Measurements from ENCODE around the gene ASB8. TPM values are rescaled to one million over a fixed set of nuclear protein-coding genes. Genes with fewer than 3 reads are reported as not detected.

Gene ASB8
- total and polyA plus RNA-seq, 9 of the 15 experiments (the other 6 are each of a cell fraction or from before 2014, with no cell fraction given) = 13.3 to 29.0 (median 19.6) TPM

DNA sequence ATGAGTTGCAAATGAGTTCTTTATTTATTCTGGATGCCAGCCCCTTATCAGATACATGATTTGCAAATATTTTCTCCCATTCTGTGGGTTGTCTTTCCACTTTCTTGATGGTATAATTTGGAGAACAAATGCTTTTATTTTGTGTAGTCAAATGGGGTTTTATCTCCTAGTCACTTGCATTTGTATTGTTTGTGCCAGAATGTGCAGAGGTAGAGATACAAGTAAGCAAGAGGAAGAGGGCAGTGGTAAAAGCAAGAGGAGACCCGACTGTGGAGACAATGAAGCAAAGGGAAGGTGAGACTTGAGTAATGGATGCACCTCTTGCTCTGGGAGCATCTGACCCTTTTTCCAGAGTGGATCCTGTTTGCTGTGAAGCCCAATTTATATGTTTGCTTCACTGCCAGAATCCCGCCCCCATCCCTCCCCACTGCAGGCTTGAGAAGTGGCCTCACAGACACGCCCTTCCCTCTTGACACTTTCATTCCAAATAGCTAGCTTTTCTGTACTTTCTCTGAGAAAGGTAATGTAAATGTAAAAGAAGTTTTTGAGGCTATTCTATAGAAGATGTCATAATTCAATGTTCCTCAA lies 38.9 kb downstream of the ASB8 start:
- Histone ChIP-seq H3K79me2 (ENCODE audit: control insufficient read depth, insufficient read depth, low read length) (peaks cover 21% of the 10 kb centered on the region; the same call in 2 of the 3 replicates), H3K4me3 (peak overlapping the region; percentile 57), H3K27ac (ENCODE audit: extremely low read depth, low read depth, low read length) (peak overlapping the region; percentile 42; the same call in 1 of the 3 replicates), H3K27me3 (ENCODE audit: control insufficient read depth in 2 of 2, insufficient read depth in 2 of 2, low read length in 2 of 2) (no peaks in the 10 kb centered on the region), H3K9me3 (replicated peaks; ENCODE audit: control insufficient read depth, insufficient read depth, low read depth, low read length) (no peaks in the 10 kb centered on the region), H2AFZ (ENCODE audit: low read depth, low read length) (peak overlapping the region; percentile 90), H3K9me1 (ENCODE audit: control insufficient read depth, insufficient read depth, low read length) (no peaks in the 10 kb centered on the region), H3K4me1 (replicated peaks in 1 of 2; ENCODE audit: control insufficient read depth in 2 of 2, insufficient read depth in 2 of 2, low read length in 2 of 2) (peaks cover 7 to 26% of the 10 kb centered on the region in 2 experiments; a peak in 4 of 5 replicates), H3K9ac (ENCODE audit: insufficient read depth in 1 of 2, low read depth in 2 of 2, low read length in 2 of 2) (peak overlapping the region; percentile 12 to 53; a peak in 1 of 4 replicates), H4K20me1 (replicated peaks; ENCODE audit: control insufficient read depth, insufficient read depth, low read length) (no peaks in the 10 kb centered on the region), H3K4me2 (ENCODE audit: insufficient read depth, low read length) (peak overlapping the region; percentile 94), H3K36me3 (ENCODE audit: control insufficient read depth, insufficient read depth, low read length) (peaks cover 8% of the 10 kb centered on the region; the same call in 2 of the 3 replicates)
- no TSS peak for BruUV-seq (replicated peaks)
- ChIA-PET POLR2A (interaction anchor here (0.6 to 2.6 kb wide), 9 partner anchors 8 to 171 kb away, joined by 3 to 24 read pairs (median 3); partner anchors contain the start of gene SENP1), CTCF (ENCODE audit: low intra/inter-chr PET ratio) (no interaction called here)
- peak; percentile 37 to 61 (median 43) for DNase-seq (ENCODE audit: extremely low read depth in 1 of 4, low spot score in 3 of 4)
- WGBS (ENCODE audit: insufficient coverage, low coverage, missing lambda C conversion rate) = 0% methylated on average over 3 of the region's 3 CpGs
- ATAC-seq = peak; percentile 62
- intact Hi-C loops (cut with micrococcal nuclease) (no loop called here), in situ Hi-C loops (cut with MboI) (no loop called here)
- no peak for FAIRE-seq
- TF ChIP-seq ZNF140 (CRISPR knock-in tag; IDR thresholded peaks at IDR 0.05) = no peak
- no peak for TF ChIP-seq POLR3A (IDR thresholded peaks at IDR 0.05; ENCODE audit: borderline replicate concordance, extremely low read depth, insufficient read depth, insufficient read length)
- TF ChIP-seq, protein P1, sequence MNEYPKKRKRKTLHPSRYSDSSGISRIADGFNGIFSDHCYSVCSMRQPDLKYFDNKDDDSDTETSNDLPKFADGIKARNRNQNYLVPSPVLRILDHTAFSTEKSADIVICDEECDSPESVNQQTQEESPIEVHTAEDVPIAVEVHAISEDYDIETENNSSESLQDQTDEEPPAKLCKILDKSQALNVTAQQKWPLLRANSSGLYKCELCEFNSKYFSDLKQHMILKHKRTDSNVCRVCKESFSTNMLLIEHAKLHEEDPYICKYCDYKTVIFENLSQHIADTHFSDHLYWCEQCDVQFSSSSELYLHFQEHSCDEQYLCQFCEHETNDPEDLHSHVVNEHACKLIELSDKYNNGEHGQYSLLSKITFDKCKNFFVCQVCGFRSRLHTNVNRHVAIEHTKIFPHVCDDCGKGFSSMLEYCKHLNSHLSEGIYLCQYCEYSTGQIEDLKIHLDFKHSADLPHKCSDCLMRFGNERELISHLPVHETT (CRISPR knock-in tag; conservative IDR thresholded peaks at IDR 0.05 in 1 of 2, IDR thresholded peaks at IDR 0.05 in 1 of 2) = 0 out of 4 replicates have a peak, but pooled peaks of 1 of the 2 experiments have one; percentile 33
- TF ChIP-seq HNRNPH1 (optimal IDR thresholded peaks at IDR 0.05; ENCODE audit: low read depth, low read length) = no peak
- TF ChIP-seq FOXJ3 (CRISPR knock-in tag; IDR thresholded peaks at IDR 0.05) = no peak
- TF ChIP-seq CTBP1 (IDR thresholded peaks at IDR 0.05; ENCODE audit: borderline replicate concordance) = no peak
- TF ChIP-seq SAFB2 (IDR thresholded peaks at IDR 0.05; ENCODE audit: borderline replicate concordance, low read depth, low read length, severe bottlenecking) = no peak
- no peak for TF ChIP-seq NFE2L1 (tag; IDR thresholded peaks at IDR 0.05; ENCODE audit: borderline replicate concordance, low read depth)
- TF ChIP-seq HLTF (IDR thresholded peaks at IDR 0.05) = no peak
- no peak for TF ChIP-seq PURB (CRISPR knock-in tag; IDR thresholded peaks at IDR 0.05; ENCODE audit: low read depth)
- no peak for TF ChIP-seq CHD4 (IDR thresholded peaks at IDR 0.05; ENCODE audit: insufficient read depth, insufficient replicate concordance, low read depth, low read length, poor library complexity, severe bottlenecking)
- TF ChIP-seq NFYB (IDR thresholded peaks at IDR 0.05; ENCODE audit: extremely low read depth, insufficient read length) = no peak
- TF ChIP-seq ZNF644 (tag; IDR thresholded peaks at IDR 0.05; ENCODE audit: low read depth) = no peak
- TF ChIP-seq HNRNPL (IDR thresholded peaks at IDR 0.05; ENCODE audit: low read depth, low read length) = no peak
- TF ChIP-seq TARDBP (IDR thresholded peaks at IDR 0.05) = no peak
- TF ChIP-seq, protein P2, sequence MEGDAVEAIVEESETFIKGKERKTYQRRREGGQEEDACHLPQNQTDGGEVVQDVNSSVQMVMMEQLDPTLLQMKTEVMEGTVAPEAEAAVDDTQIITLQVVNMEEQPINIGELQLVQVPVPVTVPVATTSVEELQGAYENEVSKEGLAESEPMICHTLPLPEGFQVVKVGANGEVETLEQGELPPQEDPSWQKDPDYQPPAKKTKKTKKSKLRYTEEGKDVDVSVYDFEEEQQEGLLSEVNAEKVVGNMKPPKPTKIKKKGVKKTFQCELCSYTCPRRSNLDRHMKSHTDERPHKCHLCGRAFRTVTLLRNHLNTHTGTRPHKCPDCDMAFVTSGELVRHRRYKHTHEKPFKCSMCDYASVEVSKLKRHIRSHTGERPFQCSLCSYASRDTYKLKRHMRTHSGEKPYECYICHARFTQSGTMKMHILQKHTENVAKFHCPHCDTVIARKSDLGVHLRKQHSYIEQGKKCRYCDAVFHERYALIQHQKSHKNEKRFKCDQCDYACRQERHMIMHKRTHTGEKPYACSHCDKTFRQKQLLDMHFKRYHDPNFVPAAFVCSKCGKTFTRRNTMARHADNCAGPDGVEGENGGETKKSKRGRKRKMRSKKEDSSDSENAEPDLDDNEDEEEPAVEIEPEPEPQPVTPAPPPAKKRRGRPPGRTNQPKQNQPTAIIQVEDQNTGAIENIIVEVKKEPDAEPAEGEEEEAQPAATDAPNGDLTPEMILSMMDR (IDR thresholded peaks at IDR 0.05 in 2 of 3, conservative IDR thresholded peaks at IDR 0.05 in 1 of 3; ENCODE audit: insufficient read depth in 2 of 3, low read depth in 1 of 3, low read length in 3 of 3) = no peak
- TF ChIP-seq ILF3 (IDR thresholded peaks at IDR 0.05; ENCODE audit: borderline replicate concordance) = no peak
